SK-N-MC (cell line): ENCODE results near the gene NSUN3.

Source experiments
- EZH2 ChIP-seq: fragments of 200-600 bp; sonication (generic); IDR thresholded peaks from one replicate; pipeline ENCODE4 v1.6.1; 2017; ENCODE audit warnings: antibody characterized with exemption
- POLR2AphosphoS5 ChIP-seq: IDR thresholded peaks from 2 replicates; pipeline ENCODE4 v1.6.1; 2012; ENCODE audit warnings: mild to moderate bottlenecking, low read depth, low read length, borderline replicate concordance

- no peak; the same call in 1 of the 2 replicates for TF ChIP-seq POLR2AphosphoS5
- no peak for TF ChIP-seq EZH2
Observed at GRCh38 chr3:94114666-94115065, 51.8 kb downstream of the NSUN3 start.
